ENCODE measurements around the gene GPR4.

GRCh38 chr19:45542234-45542668, 59.8 kb downstream of the GPR4 start:
- TF ChIP-seq CTCF (conservative IDR thresholded peaks at IDR 0.05; ENCODE audit: low read depth, low read length) (no peak), EZH2 (IDR thresholded peaks at IDR 0.05; ENCODE audit: borderline replicate concordance, low read depth, low read length, poor library complexity, severe bottlenecking) (no peak)

All from A673 (cell line).